OCI-LY1 (cell line): ENCODE measurements around the gene MTUS2.
"Not testable (repeated sequence)": the region's sequence is repeated elsewhere in the genome, so short reads cannot be mapped to it uniquely, and the experiment has no call there.

Experiments used
- CTCF ChIP-seq: fragments of 200-600 bp; sonication (generic), shearing (Covaris generic); IDR thresholded peaks from 2 replicates; pipeline ENCODE4 v1.5.1; 2017; ENCODE audit warnings: mild to moderate bottlenecking, antibody characterized with exemption, low read length, moderate library complexity, mixed read lengths
- EZH2 ChIP-seq: fragments of 200-600 bp; sonication (generic), shearing (Covaris generic); IDR thresholded peaks from 2 replicates; pipeline ENCODE4 v1.8.0; 2017; ENCODE audit warnings: borderline replicate concordance, mixed run types, mild to moderate bottlenecking, antibody characterized with exemption, low read length, moderate library complexity, mixed read lengths

GRCh38 chr13:28990378-28990777 is 170.2 kb downstream of the MTUS2 start:
- not testable (repeated sequence) for TF ChIP-seq CTCF, EZH2
